ENCODE measurements around the gene GPI.

Gene GPI

GRCh38 chr19:34345947-34346351 lies 19.0 kb upstream of the GPI start:
- TF ChIP-seq RAD21 (IDR thresholded peaks at IDR 0.05; ENCODE audit: low read depth) = peak; percentile 83
- TF ChIP-seq FOXM1 (IDR thresholded peaks at IDR 0.05; ENCODE audit: borderline replicate concordance, low read depth) = no peak
- TF ChIP-seq TAF1 (IDR thresholded peaks at IDR 0.05; ENCODE audit: low read depth) = no peak
- TF ChIP-seq TCF12 (IDR thresholded peaks at IDR 0.05; ENCODE audit: low read depth) = no peak

DNA sequence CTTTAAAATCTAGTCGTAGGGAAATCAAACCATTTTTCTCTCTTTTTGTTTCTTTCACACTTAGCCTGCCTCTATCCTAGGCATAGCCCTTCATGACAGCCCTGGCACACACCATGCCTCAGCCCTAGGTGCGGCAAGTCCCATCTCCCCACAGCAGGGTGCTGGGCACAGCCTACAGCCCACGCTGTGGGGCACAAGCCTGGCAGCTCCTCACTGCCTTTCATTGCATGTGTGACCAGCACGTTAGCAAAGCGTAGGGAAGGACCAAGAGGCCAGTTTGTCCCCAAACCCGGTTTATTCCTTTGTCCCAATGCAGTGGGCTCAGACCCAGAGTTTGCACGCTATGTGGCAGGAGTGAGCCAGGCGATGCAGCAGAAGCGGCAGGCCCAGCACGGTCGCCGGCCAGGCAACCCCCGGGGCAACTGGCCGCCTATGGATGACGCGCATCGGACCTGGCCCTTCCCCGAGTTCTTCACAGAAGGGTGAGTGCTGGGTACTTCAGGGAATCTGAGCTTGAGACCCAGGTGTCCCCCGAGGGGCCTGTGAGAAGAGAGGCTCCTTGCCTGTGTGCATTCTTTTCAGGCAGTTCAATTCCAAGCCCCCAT lies 17.3 kb upstream of the GPI start:
- no peak for TF ChIP-seq EP300 (IDR thresholded peaks at IDR 0.05; ENCODE audit: borderline replicate concordance)
- TF ChIP-seq, protein P1, sequence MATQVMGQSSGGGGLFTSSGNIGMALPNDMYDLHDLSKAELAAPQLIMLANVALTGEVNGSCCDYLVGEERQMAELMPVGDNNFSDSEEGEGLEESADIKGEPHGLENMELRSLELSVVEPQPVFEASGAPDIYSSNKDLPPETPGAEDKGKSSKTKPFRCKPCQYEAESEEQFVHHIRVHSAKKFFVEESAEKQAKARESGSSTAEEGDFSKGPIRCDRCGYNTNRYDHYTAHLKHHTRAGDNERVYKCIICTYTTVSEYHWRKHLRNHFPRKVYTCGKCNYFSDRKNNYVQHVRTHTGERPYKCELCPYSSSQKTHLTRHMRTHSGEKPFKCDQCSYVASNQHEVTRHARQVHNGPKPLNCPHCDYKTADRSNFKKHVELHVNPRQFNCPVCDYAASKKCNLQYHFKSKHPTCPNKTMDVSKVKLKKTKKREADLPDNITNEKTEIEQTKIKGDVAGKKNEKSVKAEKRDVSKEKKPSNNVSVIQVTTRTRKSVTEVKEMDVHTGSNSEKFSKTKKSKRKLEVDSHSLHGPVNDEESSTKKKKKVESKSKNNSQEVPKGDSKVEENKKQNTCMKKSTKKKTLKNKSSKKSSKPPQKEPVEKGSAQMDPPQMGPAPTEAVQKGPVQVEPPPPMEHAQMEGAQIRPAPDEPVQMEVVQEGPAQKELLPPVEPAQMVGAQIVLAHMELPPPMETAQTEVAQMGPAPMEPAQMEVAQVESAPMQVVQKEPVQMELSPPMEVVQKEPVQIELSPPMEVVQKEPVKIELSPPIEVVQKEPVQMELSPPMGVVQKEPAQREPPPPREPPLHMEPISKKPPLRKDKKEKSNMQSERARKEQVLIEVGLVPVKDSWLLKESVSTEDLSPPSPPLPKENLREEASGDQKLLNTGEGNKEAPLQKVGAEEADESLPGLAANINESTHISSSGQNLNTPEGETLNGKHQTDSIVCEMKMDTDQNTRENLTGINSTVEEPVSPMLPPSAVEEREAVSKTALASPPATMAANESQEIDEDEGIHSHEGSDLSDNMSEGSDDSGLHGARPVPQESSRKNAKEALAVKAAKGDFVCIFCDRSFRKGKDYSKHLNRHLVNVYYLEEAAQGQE (IDR thresholded peaks at IDR 0.05; ENCODE audit: low read depth) = no peak
- TF ChIP-seq ZBTB7A (IDR thresholded peaks at IDR 0.05; ENCODE audit: low read depth) = no peak

- TF ChIP-seq EGR1 (IDR thresholded peaks at IDR 0.05) = no peak
- TF ChIP-seq EP300 (IDR thresholded peaks at IDR 0.05; ENCODE audit: borderline replicate concordance) = no peak
- TF ChIP-seq, protein P1 (IDR thresholded peaks at IDR 0.05; ENCODE audit: low read depth) = no peak
- TF ChIP-seq ZBTB7A (IDR thresholded peaks at IDR 0.05; ENCODE audit: low read depth) = no peak
- TF ChIP-seq YY1 (IDR thresholded peaks at IDR 0.05; ENCODE audit: low read depth) = no peak
- TF ChIP-seq TCF12 (IDR thresholded peaks at IDR 0.05; ENCODE audit: low read depth) = no peak
- no peak for TF ChIP-seq CREB1 (IDR thresholded peaks at IDR 0.05; ENCODE audit: low read depth)
- no peak for TF ChIP-seq TAF1 (IDR thresholded peaks at IDR 0.05; ENCODE audit: low read depth)
- TF ChIP-seq, protein P2, sequence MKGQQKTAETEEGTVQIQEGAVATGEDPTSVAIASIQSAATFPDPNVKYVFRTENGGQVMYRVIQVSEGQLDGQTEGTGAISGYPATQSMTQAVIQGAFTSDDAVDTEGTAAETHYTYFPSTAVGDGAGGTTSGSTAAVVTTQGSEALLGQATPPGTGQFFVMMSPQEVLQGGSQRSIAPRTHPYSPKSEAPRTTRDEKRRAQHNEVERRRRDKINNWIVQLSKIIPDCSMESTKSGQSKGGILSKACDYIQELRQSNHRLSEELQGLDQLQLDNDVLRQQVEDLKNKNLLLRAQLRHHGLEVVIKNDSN (IDR thresholded peaks at IDR 0.05) = no peak
- TF ChIP-seq NFIC (IDR thresholded peaks at IDR 0.05) = no peak
- no peak for TF ChIP-seq RAD21 (IDR thresholded peaks at IDR 0.05; ENCODE audit: low read depth)
Observed at GRCh38 chr19:34348899-34349487, 16.0 kb upstream of the GPI start.

DNA sequence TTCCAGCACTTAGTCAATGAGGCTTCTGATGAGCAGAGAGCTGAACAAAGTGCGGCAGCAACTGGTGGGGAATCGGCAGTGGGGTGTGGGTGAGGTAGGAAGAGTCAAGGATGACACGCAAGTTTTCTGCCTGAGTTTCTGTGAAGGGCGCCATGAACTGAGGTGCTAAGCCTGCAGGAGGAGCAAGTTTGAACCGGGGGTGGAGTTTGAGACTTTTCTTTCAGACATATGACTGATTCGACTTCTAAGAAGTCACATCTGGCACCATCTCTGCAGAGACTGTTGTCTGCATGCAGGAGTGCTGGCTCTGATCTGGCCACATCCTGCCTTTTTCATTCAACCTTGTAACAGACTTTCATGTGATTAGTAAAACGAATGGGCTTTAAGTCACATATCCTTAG lies 14.8 kb upstream of the GPI start:
- TF ChIP-seq CEBPB (IDR thresholded peaks at IDR 0.05) = no peak

DNA sequence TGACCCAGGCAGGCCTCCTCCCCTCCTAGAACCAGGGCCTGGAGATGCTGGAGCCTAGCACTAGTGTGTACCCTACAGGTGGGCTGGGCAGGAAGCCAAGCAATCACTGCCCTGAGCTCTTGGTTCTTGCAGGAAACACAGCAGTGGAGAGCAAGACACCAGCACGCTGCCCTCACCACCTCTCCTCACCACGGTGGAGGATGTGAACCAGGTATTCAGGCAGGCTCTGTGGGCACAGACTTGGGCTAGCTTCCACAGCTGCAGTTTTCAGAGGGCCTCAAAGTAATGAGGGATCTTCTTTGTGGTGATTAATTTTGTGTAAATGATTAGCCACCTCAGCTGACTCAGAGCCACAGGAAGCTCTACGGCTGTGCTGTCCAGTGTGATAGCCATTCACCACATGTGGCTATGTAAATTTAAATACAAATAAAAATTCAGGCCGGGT lies 13.6 kb upstream of the GPI start:
- TF ChIP-seq CREB1 (IDR thresholded peaks at IDR 0.05; ENCODE audit: low read depth) (no peak), CEBPB (IDR thresholded peaks at IDR 0.05) (no peak), TCF12 (IDR thresholded peaks at IDR 0.05; ENCODE audit: low read depth) (no peak), EGR1 (IDR thresholded peaks at IDR 0.05) (no peak), TAF1 (IDR thresholded peaks at IDR 0.05; ENCODE audit: low read depth) (no peak), ZBTB7A (IDR thresholded peaks at IDR 0.05; ENCODE audit: low read depth) (no peak), FOXM1 (IDR thresholded peaks at IDR 0.05; ENCODE audit: borderline replicate concordance, low read depth) (no peak), RAD21 (IDR thresholded peaks at IDR 0.05; ENCODE audit: low read depth) (no peak), YY1 (IDR thresholded peaks at IDR 0.05; ENCODE audit: low read depth) (no peak), TEAD4 (IDR thresholded peaks at IDR 0.05) (no peak), EP300 (IDR thresholded peaks at IDR 0.05; ENCODE audit: borderline replicate concordance) (no peak), NFIC (IDR thresholded peaks at IDR 0.05) (no peak)
- TF ChIP-seq, protein P3, sequence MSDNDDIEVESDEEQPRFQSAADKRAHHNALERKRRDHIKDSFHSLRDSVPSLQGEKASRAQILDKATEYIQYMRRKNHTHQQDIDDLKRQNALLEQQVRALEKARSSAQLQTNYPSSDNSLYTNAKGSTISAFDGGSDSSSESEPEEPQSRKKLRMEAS (IDR thresholded peaks at IDR 0.05) = no peak
- TF ChIP-seq, protein P2 (IDR thresholded peaks at IDR 0.05) = no peak
- TF ChIP-seq, protein P1 (IDR thresholded peaks at IDR 0.05; ENCODE audit: low read depth) = no peak
